ENCODE results near the gene BSG.
"Not testable (repeated sequence)": the region's sequence is repeated elsewhere in the genome, so short reads cannot be mapped to it uniquely, and the experiment has no call there.

BSG gene

GRCh38 chr19:624433-625109 lies 52.2 kb downstream of the BSG start:
- H3K9me3 Mint-ChIP-seq, result no peaks in the 10 kb centered on the region
- H3K27me3 Mint-ChIP-seq, result no peaks in the 10 kb centered on the region
- no peak overlapping the region for H3K4me3 Mint-ChIP-seq
- H3K4me1 Mint-ChIP-seq, result peaks cover 7% of the 10 kb centered on the region
- H3K27ac Mint-ChIP-seq, result peak overlapping the region in 1 of 2 donors; percentile 63
- ATAC-seq (no peak), DNase-seq (no peak)

DNA sequence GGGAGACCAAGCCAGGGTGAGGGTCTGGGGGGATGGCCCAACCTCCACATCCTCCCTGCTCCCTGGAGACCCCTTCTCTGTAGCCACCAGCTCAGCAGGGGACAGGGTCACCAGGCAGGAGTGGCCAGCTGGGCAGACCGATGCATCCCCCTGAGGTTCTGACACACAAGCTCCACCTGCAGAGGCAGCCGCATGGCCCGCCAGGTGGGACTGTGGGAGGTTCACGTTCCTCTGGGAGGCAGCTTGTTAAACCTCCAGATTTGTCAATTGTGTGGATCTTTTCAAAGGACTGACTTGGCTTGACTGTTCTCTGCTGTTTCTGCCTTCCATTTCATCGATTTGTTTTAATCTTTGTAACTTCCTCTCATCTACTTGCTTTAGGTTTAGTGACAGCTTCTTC lies 52.9 kb downstream of the BSG start:
- H3K27ac Mint-ChIP-seq, result peak overlapping the region in 1 of 2 donors; percentile 84
- no peaks in the 10 kb centered on the region for H3K27me3 Mint-ChIP-seq
- H3K4me1 Mint-ChIP-seq, result peaks cover 14% of the 10 kb centered on the region
- H3K4me3 Mint-ChIP-seq, result no peak overlapping the region
- ATAC-seq, result no peak
- no peaks in the 10 kb centered on the region for H3K9me3 Mint-ChIP-seq
- DNase-seq, result no peak

DNA sequence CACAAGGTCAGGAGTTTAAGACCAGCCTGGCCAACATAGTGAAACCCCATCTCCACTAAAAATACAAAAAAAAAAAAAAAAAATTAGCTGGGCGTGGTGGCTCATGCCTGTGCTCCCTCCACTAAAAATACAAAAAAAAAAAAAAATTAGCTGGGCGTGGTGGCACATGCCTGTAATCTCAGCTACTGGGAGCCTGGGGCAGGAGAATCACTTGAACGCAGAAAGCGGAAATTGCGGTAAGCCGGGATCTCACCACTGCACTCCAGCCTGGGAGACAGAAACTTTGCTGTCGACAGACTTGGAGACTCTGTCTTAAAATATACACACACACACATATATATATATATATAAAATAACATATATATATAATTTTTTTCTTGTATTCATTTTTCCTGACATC lies 54.2 kb downstream of the BSG start:
- H3K27ac Mint-ChIP-seq, ATAC-seq: not testable (repeated sequence)

GRCh38 chr19:628168-628567 lies 55.8 kb downstream of the BSG start:
- H3K27me3 Mint-ChIP-seq, result no peaks in the 10 kb centered on the region
- H3K27ac Mint-ChIP-seq, result no peak overlapping the region
- H3K9me3 Mint-ChIP-seq, result no peaks in the 10 kb centered on the region
- no peak for ATAC-seq
- no peak for DNase-seq
- peaks cover 32% of the 10 kb centered on the region for H3K4me1 Mint-ChIP-seq
- no peak overlapping the region for H3K4me3 Mint-ChIP-seq

More for the DNA sequence above, 54.2 kb downstream of the BSG start:
- not testable (repeated sequence) for DNase-seq, H3K27me3 Mint-ChIP-seq, H3K4me3 Mint-ChIP-seq, H3K9me3 Mint-ChIP-seq
- peaks cover 22% of the 10 kb centered on the region for H3K4me1 Mint-ChIP-seq

DNA sequence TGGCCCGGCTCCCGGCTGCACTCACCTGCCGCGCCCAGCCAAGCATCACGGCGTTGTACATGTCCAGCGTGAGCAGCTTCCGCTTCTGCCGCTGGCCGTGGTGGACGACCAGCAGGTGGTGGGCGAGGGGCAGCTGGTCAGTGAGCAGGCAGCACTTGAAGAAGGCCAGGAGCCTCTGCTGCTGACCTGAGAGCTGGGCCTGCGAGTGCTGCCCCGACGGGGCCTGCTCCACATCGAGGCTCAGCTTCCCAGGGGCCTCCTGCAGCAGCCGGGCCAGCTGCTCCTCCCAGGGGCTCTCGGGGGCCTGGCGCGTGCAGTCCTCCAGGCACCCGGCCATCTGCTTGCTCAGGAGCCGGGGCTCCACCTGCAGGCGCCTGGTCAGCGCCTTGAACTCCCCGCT lies 57.1 kb downstream of the BSG start:
- H3K27me3 Mint-ChIP-seq, H3K27ac Mint-ChIP-seq, H3K4me3 Mint-ChIP-seq, H3K9me3 Mint-ChIP-seq, ATAC-seq, DNase-seq: not testable (repeated sequence)
- peaks cover 45% of the 10 kb centered on the region for H3K4me1 Mint-ChIP-seq

GRCh38 chr19:629961-630714 lies 57.7 kb downstream of the BSG start:
- no peaks in the 10 kb centered on the region for H3K27me3 Mint-ChIP-seq
- peak overlapping the region in 1 of 2 donors; percentile 95 for H3K27ac Mint-ChIP-seq
- peak overlapping the region in 1 of 2 donors; percentile 12 for H3K4me3 Mint-ChIP-seq
- no peak for DNase-seq
- no peaks in the 10 kb centered on the region for H3K9me3 Mint-ChIP-seq
- ATAC-seq, result no peak
- H3K4me1 Mint-ChIP-seq, result peaks cover 45% of the 10 kb centered on the region

DNA sequence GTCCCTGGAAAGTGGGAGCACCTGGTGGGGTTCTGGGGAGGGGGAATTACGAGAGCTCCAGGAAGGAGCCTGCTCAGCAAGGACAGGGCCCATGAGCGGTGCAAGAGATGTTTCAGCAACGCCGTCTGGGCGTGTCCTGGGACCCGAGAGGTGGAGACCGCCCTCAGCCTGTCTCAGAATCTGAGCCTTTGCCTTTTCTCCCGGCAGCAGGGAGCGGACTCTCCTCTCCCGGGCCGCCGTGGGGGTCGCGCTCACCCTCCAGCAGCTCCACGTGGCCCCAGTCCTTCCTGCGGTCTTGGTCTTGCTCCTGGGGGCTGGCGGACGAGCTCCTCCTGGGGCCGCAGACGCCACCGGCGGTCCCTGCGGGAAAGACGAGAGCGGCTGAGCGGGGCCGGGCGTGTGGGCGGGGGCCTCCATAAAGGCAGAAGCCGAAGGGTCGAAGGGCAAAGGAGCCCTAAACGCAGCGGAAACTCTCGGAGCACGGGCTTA lies 60.2 kb downstream of the BSG start:
- Mint-ChIP-seq H3K27ac (peak overlapping the region; percentile 89 to 96), H3K4me3 (peak overlapping the region; percentile 87 to 99), H3K27me3 (no peaks in the 10 kb centered on the region), H3K9me3 (no peaks in the 10 kb centered on the region), H3K4me1 (peaks cover 51% of the 10 kb centered on the region)
- ATAC-seq, result peak; percentile 35
- DNase-seq, result peak; percentile 33 to 52
